ENCODE measurements around the gene BCL10. TPM values are rescaled to one million over a fixed set of nuclear protein-coding genes. Genes with fewer than 3 reads are reported as not detected.

The BCL10 gene
- total RNA-seq, 1 experiment from 2014 or later = 33.8 TPM

GRCh38 chr1:85317560-85317959 lies 41.1 kb upstream of the BCL10 start:
- H3K9me3 ChIP-seq (ENCODE audit: control insufficient read depth in 1 of 2, insufficient read depth in 1 of 2, low read depth in 1 of 2, low read length in 2 of 2) = no peaks in the 10 kb centered on the region
- H3K79me2 ChIP-seq (ENCODE audit: insufficient read depth, low read length) = no peaks in the 10 kb centered on the region
- ChIA-PET RAD21 (ENCODE audit: low non-redundant PET in 1 of 2, low total read pairs in 2 of 2, uncharacterized antibody in 2 of 2, unreplicated experiment in 2 of 2) (no interaction called here), CTCF (no interaction called here), POLR2A (interaction anchor here (0.5 kb wide), 1 partner anchor 306 kb away, joined by 3 read pairs; no protein-coding TSS in a partner anchor)
- no peak for ATAC-seq
- intact Hi-C loops (cut with micrococcal nuclease) = no loop called here
- no peak overlapping the region for H2AFZ ChIP-seq (ENCODE audit: low read depth, low read length, poor library complexity, severe bottlenecking)
- no peak for DNase-seq (ENCODE audit: low read depth, low spot score)
- TF ChIP-seq ZFX (IDR thresholded peaks at IDR 0.05) (no peak), ZBTB33 (IDR thresholded peaks at IDR 0.05; ENCODE audit: extremely low read depth, insufficient replicate concordance, low read length) (no peak), YY1 (IDR thresholded peaks at IDR 0.05; ENCODE audit: extremely low read depth, insufficient replicate concordance, low read depth, low read length) (no peak), MAX (IDR thresholded peaks at IDR 0.05) (no peak), CTCF (IDR thresholded peaks at IDR 0.05 in 2 of 3, conservative IDR thresholded peaks at IDR 0.05 in 1 of 3; ENCODE audit: borderline replicate concordance in 1 of 3, insufficient read depth in 1 of 3, low read depth in 2 of 3, low read length in 2 of 3) (no peak), TCF7L2 (IDR thresholded peaks at IDR 0.05; ENCODE audit: borderline replicate concordance, extremely low read depth, insufficient read depth, insufficient read length) (no peak)
- H4K20me1 ChIP-seq (ENCODE audit: insufficient read depth) = no peaks in the 10 kb centered on the region
- no peak overlapping the region for H3K4me2 ChIP-seq (ENCODE audit: low read length)
- no peaks in the 10 kb centered on the region for H3K36me3 ChIP-seq (ENCODE audit: control insufficient read depth in 1 of 2, insufficient read depth in 2 of 2, low read length in 2 of 2)
- no peak overlapping the region for H3K4me3 ChIP-seq (replicated peaks in 1 of 2; ENCODE audit: low read depth in 1 of 2, low read length in 2 of 2)
- H3K9me2 ChIP-seq (ENCODE audit: insufficient read depth) = no peaks in the 10 kb centered on the region
- no peak overlapping the region for H3K9ac ChIP-seq (ENCODE audit: low read length)
- H3K27ac ChIP-seq (ENCODE audit: low read depth, low read length) = no peak overlapping the region
- no peaks in the 10 kb centered on the region for H3K27me3 ChIP-seq (ENCODE audit: insufficient read depth, low read length)
- BruUV-seq (replicated peaks) = no TSS peak
- H3K4me1 ChIP-seq (ENCODE audit: control insufficient read depth in 1 of 2, insufficient read depth in 2 of 2, low read length in 2 of 2) = peaks cover 21 to 54% of the 10 kb centered on the region in 2 experiments

All from HCT116 (cell line).